ENCODE results near the gene IFNA5. TPM values are rescaled to one million over a fixed set of nuclear protein-coding genes. Genes with fewer than 3 reads are reported as not detected.

Gene IFNA5
- total and polyA plus RNA-seq, 2 of the 4 experiments (the other 2 are of a cell fraction), result not detected

DNA sequence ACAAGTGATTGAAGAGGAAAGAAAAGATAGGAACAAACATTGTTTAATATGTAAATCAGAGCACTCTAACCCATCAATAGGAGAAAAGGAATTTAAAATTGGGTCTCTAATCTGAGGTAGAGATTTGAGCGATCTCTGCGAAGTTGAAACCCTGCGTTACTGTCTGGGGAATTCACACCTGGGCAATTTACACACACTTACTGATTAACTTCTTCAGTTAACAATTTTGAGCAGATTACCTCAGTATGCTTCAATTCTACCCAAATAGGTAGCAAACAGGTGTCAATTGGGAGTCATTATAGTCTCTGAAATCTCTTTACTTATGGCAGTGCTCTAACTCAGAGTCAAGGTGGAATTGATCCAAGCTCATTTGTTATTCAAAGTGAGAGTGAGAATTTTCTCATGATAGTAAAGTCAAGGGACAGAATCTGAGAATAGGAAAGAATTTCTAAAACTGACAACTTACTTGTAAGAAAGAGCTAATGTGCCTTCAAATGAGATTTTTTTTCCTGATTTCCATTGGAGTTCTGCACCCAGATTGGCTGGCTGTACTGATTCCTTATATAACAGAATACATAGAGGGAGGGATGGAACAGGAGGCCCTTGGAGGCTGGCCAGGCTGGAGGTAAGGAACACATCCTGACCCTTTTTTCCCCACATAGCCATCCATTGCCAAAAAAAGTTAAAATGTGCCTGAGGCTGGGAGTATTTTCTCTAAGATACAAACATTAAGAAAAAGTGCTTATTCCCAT lies 38.2 kb downstream of the IFNA5 start:
- no peak overlapping the region for H4K91ac ChIP-seq (ENCODE audit: insufficient read depth, low read depth, low read length)
- no peak overlapping the region for H2AK5ac ChIP-seq (ENCODE audit: low read depth, low read length)
- no peaks in the 10 kb centered on the region for H3K79me1 ChIP-seq (ENCODE audit: low read depth in 1 of 2, low read length in 2 of 2)
- POLR2A ChIA-PET (ENCODE audit: unreplicated experiment), result interaction anchor here (0.6 kb wide), 1 partner anchor 1208 kb away, joined by 5 read pairs; no protein-coding TSS in a partner anchor
- H2AFZ ChIP-seq (replicated peaks; ENCODE audit: low read length, poor library complexity), result no peak overlapping the region
- H3K23ac ChIP-seq (ENCODE audit: low read depth, low read length), result no peak overlapping the region
- H4K8ac ChIP-seq (ENCODE audit: low read depth in 2 of 2, low read length in 2 of 2), result no peak overlapping the region
- TF ChIP-seq, protein P1, sequence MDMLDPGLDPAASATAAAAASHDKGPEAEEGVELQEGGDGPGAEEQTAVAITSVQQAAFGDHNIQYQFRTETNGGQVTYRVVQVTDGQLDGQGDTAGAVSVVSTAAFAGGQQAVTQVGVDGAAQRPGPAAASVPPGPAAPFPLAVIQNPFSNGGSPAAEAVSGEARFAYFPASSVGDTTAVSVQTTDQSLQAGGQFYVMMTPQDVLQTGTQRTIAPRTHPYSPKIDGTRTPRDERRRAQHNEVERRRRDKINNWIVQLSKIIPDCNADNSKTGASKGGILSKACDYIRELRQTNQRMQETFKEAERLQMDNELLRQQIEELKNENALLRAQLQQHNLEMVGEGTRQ (IDR thresholded peaks at IDR 0.05; ENCODE audit: low read depth, low read length), result no peak
- TF ChIP-seq MXI1 (IDR thresholded peaks at IDR 0.05; ENCODE audit: borderline replicate concordance, low read depth, low read length) (no peak), CEBPB (IDR thresholded peaks at IDR 0.05; ENCODE audit: low read depth, low read length) (no peak), MAFK (IDR thresholded peaks at IDR 0.05; ENCODE audit: low read depth, low read length) (no peak), FOS (IDR thresholded peaks at IDR 0.05; ENCODE audit: low read depth, low read length) (no peak), BHLHE40 (IDR thresholded peaks at IDR 0.05; ENCODE audit: low read depth, low read length) (no peak), RAD21 (IDR thresholded peaks at IDR 0.05; ENCODE audit: low read length) (no peak), RFX5 (IDR thresholded peaks at IDR 0.05; ENCODE audit: low read depth, low read length) (no peak), RCOR1 (IDR thresholded peaks at IDR 0.05; ENCODE audit: insufficient replicate concordance, low read length) (no peak)
- TF ChIP-seq, protein P2, sequence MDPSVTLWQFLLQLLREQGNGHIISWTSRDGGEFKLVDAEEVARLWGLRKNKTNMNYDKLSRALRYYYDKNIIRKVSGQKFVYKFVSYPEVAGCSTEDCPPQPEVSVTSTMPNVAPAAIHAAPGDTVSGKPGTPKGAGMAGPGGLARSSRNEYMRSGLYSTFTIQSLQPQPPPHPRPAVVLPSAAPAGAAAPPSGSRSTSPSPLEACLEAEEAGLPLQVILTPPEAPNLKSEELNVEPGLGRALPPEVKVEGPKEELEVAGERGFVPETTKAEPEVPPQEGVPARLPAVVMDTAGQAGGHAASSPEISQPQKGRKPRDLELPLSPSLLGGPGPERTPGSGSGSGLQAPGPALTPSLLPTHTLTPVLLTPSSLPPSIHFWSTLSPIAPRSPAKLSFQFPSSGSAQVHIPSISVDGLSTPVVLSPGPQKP (IDR thresholded peaks at IDR 0.05; ENCODE audit: borderline replicate concordance, low read depth, low read length), result no peak
- intact Hi-C loops (cut with micrococcal nuclease) (no loop called here), dilution Hi-C loops (cut with HindIII; ENCODE audit: low sequenced_read_pairs, unreplicated experiment) (no loop called here), in situ Hi-C loops (cut with MboI; ENCODE audit: low sequenced_read_pairs) (no loop called here)
- H2BK20ac ChIP-seq (ENCODE audit: low read depth, low read length), result no peak overlapping the region
- no peak overlapping the region for H2BK15ac ChIP-seq (ENCODE audit: low read depth, low read length)
- no peak overlapping the region for H2BK5ac ChIP-seq (ENCODE audit: low read depth, low read length, poor library complexity, severe bottlenecking)
- no peaks in the 10 kb centered on the region for H3K9me3 ChIP-seq (ENCODE audit: control insufficient read depth, insufficient read depth, low read length)
- WGBS, 2 experiments (ENCODE audit: extremely low coverage in 2 of 2, insufficient read length in 1 of 2), result no CpG with 5 or more reads among the region's 3 CpGs
- no TSS peak for BruUV-seq (replicated peaks)
- peaks cover 1% of the 10 kb centered on the region; the same call in 1 of the 2 replicates for H3K27me3 ChIP-seq (ENCODE audit: control insufficient read depth, insufficient read depth, low read length)
- no peak overlapping the region for H3K14ac ChIP-seq (replicated peaks; ENCODE audit: low read depth, low read length)
- H4K20me1 ChIP-seq (ENCODE audit: insufficient read depth, low read length), result no peaks in the 10 kb centered on the region
- no peak overlapping the region for H3K4me3 ChIP-seq (ENCODE audit: insufficient read depth, low read depth, low read length)
- H2BK120ac ChIP-seq (ENCODE audit: low read depth, low read length), result no peak overlapping the region
- no peak overlapping the region for H3K4ac ChIP-seq (ENCODE audit: low read depth, low read length)
- H3K9ac ChIP-seq (ENCODE audit: low read depth, low read length), result no peak overlapping the region
- H4K5ac ChIP-seq (ENCODE audit: low read depth, low read length), result no peak overlapping the region
- H3K4me1 ChIP-seq (ENCODE audit: control insufficient read depth, insufficient read depth, low read length), result no peaks in the 10 kb centered on the region
- DNase-seq (no peak), ATAC-seq (ENCODE audit: low read depth) (no peak)
- no peaks in the 10 kb centered on the region for H3K9me1 ChIP-seq (ENCODE audit: insufficient read depth, low read length)
- no peak overlapping the region for H3K56ac ChIP-seq (ENCODE audit: extremely low read depth, insufficient read depth, low read length)
- no peak overlapping the region for H3K4me2 ChIP-seq (ENCODE audit: low read depth, low read length)
- no peak overlapping the region for H3K18ac ChIP-seq (ENCODE audit: low read depth, low read length)
- H3K27ac ChIP-seq (ENCODE audit: insufficient read depth, low read length), result no peak overlapping the region
- CTCF ChIA-PET, result interaction anchor here (1.1 kb wide), 1 partner anchor 14 kb away, joined by 5 read pairs; no protein-coding TSS in a partner anchor
- no peaks in the 10 kb centered on the region for H3K36me3 ChIP-seq (ENCODE audit: control insufficient read depth, insufficient read depth, low read length)
- no peak overlapping the region for H2AK9ac ChIP-seq (replicated peaks; ENCODE audit: low read depth, low read length, poor library complexity)

Data from IMR-90 (cell line).